Peyer's patch (tissue), 4 donors: Measurements from ENCODE around the gene ANKRD65.

Experiments used
- POLR2A ChIP-seq, 2 donors: fragments of 450-650 bp; IDR thresholded peaks; one replicate each; pipeline ENCODE4 v1.5.1; 2017; ENCODE audit warnings: antibody characterized with exemption in 2 of 2, mild to moderate bottlenecking in 2 of 2, moderate library complexity in 2 of 2
- TF ChIP-seq, protein P1 (sequence below), 6 experiments: fragments of 450-650 bp in 4 of 6; fragments of 200-600 bp in 2 of 6; sonication (generic) in 1 of 6; IDR thresholded peaks; one replicate each; pipeline ENCODE4 v1.5.1; 2017 to 2019; ENCODE audit warnings: antibody characterized with exemption in 6 of 6, mild to moderate bottlenecking in 3 of 6, moderate library complexity in 1 of 6

DNA sequence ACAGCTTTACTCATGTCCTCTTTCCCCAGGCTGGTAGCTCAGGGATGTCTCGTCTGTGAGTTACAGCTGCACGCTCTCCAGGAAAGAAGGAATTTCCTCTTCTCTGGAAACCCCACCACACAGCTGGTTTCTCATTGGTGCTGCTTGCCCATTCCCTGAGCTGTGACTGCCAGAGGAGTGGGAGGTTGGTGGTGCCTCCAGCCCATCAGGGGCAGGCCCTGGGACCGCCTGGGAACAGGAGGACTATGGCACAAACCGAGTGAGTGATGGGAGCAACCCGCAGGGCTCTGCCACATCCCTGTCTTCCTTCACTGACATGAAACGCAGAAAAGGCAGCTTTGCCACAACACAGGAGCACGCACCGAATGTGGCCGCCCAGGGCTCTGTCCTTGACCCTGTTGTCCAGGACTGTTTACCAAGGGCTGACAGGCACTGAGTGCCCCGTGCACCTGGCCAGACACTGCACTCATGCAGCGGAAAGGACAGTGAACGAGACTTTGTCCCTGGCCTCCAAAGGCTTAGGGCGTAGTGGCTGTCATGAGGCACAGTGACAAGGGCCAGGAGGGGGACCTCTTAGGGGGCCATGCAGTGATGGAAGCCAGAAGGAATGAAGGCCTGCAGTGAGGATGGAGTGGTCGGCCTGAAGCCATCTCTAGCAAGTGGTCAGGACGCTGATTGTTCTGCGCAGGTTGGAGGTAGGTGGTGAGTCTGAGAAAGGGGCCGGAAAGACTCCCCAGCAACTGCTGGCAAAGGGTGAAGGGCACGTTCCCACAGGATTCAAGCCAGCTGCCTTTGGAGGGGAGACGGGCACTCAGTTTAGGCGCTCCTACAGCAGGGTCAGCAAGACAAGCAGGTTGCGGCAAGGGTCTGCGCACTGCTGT, 20.3 kb downstream of the ANKRD65 start:
- no peak for TF ChIP-seq POLR2A (IDR thresholded peaks at IDR 0.05)
- TF ChIP-seq, protein P1, sequence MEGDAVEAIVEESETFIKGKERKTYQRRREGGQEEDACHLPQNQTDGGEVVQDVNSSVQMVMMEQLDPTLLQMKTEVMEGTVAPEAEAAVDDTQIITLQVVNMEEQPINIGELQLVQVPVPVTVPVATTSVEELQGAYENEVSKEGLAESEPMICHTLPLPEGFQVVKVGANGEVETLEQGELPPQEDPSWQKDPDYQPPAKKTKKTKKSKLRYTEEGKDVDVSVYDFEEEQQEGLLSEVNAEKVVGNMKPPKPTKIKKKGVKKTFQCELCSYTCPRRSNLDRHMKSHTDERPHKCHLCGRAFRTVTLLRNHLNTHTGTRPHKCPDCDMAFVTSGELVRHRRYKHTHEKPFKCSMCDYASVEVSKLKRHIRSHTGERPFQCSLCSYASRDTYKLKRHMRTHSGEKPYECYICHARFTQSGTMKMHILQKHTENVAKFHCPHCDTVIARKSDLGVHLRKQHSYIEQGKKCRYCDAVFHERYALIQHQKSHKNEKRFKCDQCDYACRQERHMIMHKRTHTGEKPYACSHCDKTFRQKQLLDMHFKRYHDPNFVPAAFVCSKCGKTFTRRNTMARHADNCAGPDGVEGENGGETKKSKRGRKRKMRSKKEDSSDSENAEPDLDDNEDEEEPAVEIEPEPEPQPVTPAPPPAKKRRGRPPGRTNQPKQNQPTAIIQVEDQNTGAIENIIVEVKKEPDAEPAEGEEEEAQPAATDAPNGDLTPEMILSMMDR (IDR thresholded peaks at IDR 0.05), result no peak
